ENCODE data around the gene ZNF436. TPM values are rescaled to one million over a fixed set of nuclear protein-coding genes. Genes with fewer than 3 reads are reported as not detected.

Gene ZNF436
- total and polyA plus RNA-seq, 2 of the 13 experiments (the other 11 are each of a cell fraction or from before 2014, with no cell fraction given), result 4.3 to 9.9 TPM

- BruUV-seq (replicated peaks), result no TSS peak
- peak; percentile 81 for ATAC-seq
- DNase-seq (ENCODE audit: low spot score), result peak; percentile 76
- Histone ChIP-seq H3K4me1 (ENCODE audit: insufficient read depth, low read length) (peaks cover 44% of the 10 kb centered on the region), H3K9ac (ENCODE audit: insufficient read depth, low read depth, low read length) (peak overlapping the region; percentile 57), H4K20me1 (ENCODE audit: insufficient read depth, low read length) (no peaks in the 10 kb centered on the region), H3K4me3 (replicated peaks in 1 of 3; ENCODE audit: insufficient read depth in 1 of 3, low read depth in 2 of 3, low read length in 3 of 3) (peak overlapping the region; percentile 16 to 50 (median 36); a peak in 5 of 6 replicates), H3K27me3 (ENCODE audit: control insufficient read depth in 1 of 2, insufficient read depth in 2 of 2, low read length in 2 of 2) (no peaks in the 10 kb centered on the region), H3K9me3 (ENCODE audit: low read length) (no peaks in the 10 kb centered on the region), H3K36me3 (replicated peaks in 1 of 2; ENCODE audit: control insufficient read depth in 1 of 2, insufficient read depth in 2 of 2, low read length in 2 of 2) (peaks cover 2 to 6% of the 10 kb centered on the region in 2 experiments; a peak in 3 of 5 replicates), H3K4me2 (ENCODE audit: low read depth, low read length) (peak overlapping the region; percentile 81), H2AFZ (ENCODE audit: low read length) (peak overlapping the region; percentile 56), H3K27ac (ENCODE audit: extremely low read length, insufficient read depth, low read length) (peak overlapping the region; percentile 87), H3K79me2 (ENCODE audit: insufficient read depth, low read length) (no peaks in the 10 kb centered on the region)
- in situ Hi-C loops (cut with HindIII; ENCODE audit: extremely low pct_ligation_motif_present, low pct_unique_long_range_greater_than_20kb) (no loop called here), intact Hi-C loops (cut with micrococcal nuclease; ENCODE audit: unreplicated experiment) (no loop called here)
- 17% methylated on average over 19 of the region's 19 CpGs for WGBS (ENCODE audit: low lambda C conversion rate)
- FAIRE-seq, result peak; percentile 54
- POLR2A ChIA-PET, result interaction anchor here (0.6 to 2.3 kb wide), 5 partner anchors 9 to 448 kb away, joined by 3 to 23 read pairs (median 5); partner anchors contain the start of genes HMGCL and HNRNPR
- CTCF ChIA-PET (ENCODE audit: low intra/inter-chr PET ratio, low total read pairs), result no interaction called here
- TF ChIP-seq, protein P1, sequence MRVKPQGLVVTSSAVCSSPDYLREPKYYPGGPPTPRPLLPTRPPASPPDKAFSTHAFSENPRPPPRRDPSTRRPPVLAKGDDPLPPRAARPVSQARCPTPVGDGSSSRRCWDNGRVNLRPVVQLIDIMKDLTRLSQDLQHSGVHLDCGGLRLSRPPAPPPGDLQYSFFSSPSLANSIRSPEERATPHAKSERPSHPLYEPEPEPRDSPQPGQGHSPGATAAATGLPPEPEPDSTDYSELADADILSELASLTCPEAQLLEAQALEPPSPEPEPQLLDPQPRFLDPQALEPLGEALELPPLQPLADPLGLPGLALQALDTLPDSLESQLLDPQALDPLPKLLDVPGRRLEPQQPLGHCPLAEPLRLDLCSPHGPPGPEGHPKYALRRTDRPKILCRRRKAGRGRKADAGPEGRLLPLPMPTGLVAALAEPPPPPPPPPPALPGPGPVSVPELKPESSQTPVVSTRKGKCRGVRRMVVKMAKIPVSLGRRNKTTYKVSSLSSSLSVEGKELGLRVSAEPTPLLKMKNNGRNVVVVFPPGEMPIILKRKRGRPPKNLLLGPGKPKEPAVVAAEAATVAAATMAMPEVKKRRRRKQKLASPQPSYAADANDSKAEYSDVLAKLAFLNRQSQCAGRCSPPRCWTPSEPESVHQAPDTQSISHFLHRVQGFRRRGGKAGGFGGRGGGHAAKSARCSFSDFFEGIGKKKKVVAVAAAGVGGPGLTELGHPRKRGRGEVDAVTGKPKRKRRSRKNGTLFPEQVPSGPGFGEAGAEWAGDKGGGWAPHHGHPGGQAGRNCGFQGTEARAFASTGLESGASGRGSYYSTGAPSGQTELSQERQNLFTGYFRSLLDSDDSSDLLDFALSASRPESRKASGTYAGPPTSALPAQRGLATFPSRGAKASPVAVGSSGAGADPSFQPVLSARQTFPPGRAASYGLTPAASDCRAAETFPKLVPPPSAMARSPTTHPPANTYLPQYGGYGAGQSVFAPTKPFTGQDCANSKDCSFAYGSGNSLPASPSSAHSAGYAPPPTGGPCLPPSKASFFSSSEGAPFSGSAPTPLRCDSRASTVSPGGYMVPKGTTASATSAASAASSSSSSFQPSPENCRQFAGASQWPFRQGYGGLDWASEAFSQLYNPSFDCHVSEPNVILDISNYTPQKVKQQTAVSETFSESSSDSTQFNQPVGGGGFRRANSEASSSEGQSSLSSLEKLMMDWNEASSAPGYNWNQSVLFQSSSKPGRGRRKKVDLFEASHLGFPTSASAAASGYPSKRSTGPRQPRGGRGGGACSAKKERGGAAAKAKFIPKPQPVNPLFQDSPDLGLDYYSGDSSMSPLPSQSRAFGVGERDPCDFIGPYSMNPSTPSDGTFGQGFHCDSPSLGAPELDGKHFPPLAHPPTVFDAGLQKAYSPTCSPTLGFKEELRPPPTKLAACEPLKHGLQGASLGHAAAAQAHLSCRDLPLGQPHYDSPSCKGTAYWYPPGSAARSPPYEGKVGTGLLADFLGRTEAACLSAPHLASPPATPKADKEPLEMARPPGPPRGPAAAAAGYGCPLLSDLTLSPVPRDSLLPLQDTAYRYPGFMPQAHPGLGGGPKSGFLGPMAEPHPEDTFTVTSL (CRISPR knock-in tag; IDR thresholded peaks at IDR 0.05; ENCODE audit: borderline replicate concordance), result 0 out of 2 replicates have a peak, but pooled peaks have one; percentile 17
- TF ChIP-seq, protein P2, sequence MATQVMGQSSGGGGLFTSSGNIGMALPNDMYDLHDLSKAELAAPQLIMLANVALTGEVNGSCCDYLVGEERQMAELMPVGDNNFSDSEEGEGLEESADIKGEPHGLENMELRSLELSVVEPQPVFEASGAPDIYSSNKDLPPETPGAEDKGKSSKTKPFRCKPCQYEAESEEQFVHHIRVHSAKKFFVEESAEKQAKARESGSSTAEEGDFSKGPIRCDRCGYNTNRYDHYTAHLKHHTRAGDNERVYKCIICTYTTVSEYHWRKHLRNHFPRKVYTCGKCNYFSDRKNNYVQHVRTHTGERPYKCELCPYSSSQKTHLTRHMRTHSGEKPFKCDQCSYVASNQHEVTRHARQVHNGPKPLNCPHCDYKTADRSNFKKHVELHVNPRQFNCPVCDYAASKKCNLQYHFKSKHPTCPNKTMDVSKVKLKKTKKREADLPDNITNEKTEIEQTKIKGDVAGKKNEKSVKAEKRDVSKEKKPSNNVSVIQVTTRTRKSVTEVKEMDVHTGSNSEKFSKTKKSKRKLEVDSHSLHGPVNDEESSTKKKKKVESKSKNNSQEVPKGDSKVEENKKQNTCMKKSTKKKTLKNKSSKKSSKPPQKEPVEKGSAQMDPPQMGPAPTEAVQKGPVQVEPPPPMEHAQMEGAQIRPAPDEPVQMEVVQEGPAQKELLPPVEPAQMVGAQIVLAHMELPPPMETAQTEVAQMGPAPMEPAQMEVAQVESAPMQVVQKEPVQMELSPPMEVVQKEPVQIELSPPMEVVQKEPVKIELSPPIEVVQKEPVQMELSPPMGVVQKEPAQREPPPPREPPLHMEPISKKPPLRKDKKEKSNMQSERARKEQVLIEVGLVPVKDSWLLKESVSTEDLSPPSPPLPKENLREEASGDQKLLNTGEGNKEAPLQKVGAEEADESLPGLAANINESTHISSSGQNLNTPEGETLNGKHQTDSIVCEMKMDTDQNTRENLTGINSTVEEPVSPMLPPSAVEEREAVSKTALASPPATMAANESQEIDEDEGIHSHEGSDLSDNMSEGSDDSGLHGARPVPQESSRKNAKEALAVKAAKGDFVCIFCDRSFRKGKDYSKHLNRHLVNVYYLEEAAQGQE (IDR thresholded peaks at IDR 0.05; ENCODE audit: borderline replicate concordance in 1 of 2, low read depth in 1 of 2, low read length in 2 of 2), result no peak
- TF ChIP-seq REPIN1 (CRISPR knock-in tag; IDR thresholded peaks at IDR 0.05; ENCODE audit: borderline replicate concordance, low read depth) (no peak), ZNF670 (CRISPR knock-in tag; IDR thresholded peaks at IDR 0.05; ENCODE audit: borderline replicate concordance) (no peak), TRIM24 (CRISPR knock-in tag; IDR thresholded peaks at IDR 0.05) (no peak), ZMAT3 (CRISPR knock-in tag; conservative IDR thresholded peaks at IDR 0.05) (0 out of 2 replicates have a peak, but pooled peaks have one; percentile 30), PTBP1 (IDR thresholded peaks at IDR 0.05; ENCODE audit: low read depth, low read length, poor library complexity, severe bottlenecking) (no peak), ZNF550 (CRISPR knock-in tag; IDR thresholded peaks at IDR 0.05; ENCODE audit: borderline replicate concordance) (no peak), PRMT3 (CRISPR knock-in tag; IDR thresholded peaks at IDR 0.05; ENCODE audit: borderline replicate concordance, low read depth) (no peak)
Observed at GRCh38 chr1:23376890-23377811, 7.5 kb upstream of the ZNF436 start.

Data from HepG2 (cell line).